HepG2 (cell line): Measurements from ENCODE around the gene TMEFF1. TPM values are rescaled to one million over a fixed set of nuclear protein-coding genes. Genes with fewer than 3 reads are reported as not detected.

Experiments used
- ATAC-seq: fragments of 200-7000 bp; cut with Tn5 transposase; 3 replicates; pipeline ENCODE4 v1.9.1; 2020; ENCODE audit warnings: mild to moderate bottlenecking, moderate library complexity
- BruUV-seq: library from RNA; stranded (reverse); fragments of 400-500 nt; replicated peaks from 2 replicates; lab custom pipeline; 2021; lab: Mats Ljungman, UMichigan
- CTCF ChIA-PET: fragments of 300-600 bp; formaldehyde crosslinking; extraction: SDS; loops from one replicate; lab custom pipeline; 2021; ENCODE audit warnings: low total read pairs, inconsistent platforms, low intra/inter-chr PET ratio; lab: Yijun Ruan, JAX
- POLR2A ChIA-PET: fragments of 350-600 bp; sonication (Branson Sonifier 250); formaldehyde crosslinking; loops from one replicate; lab custom pipeline; 2020; ENCODE audit warnings: antibody characterized with exemption, inconsistent platforms; lab: Yijun Ruan, JAX
- DNase-seq: peaks from one replicate; pipeline ENCODE4 v3.0.0-alpha.2; 2015; ENCODE audit warnings: low spot score
- FAIRE-seq: peaks from 3 replicates; lab custom pipeline; 2011; peaks lifted over from hg19 to GRCh38; lab: Jason Lieb, UNC
- H2AFZ ChIP-seq: one replicate; pipeline ENCODE4 v1.6.1; 2011; ENCODE audit warnings: low read length, inconsistent platforms
- H3K27ac ChIP-seq: fragments of 300-600 bp; 3 replicates; pipeline ENCODE4 v1.8.0; 2011; ENCODE audit warnings: mixed run types, mild to moderate bottlenecking, mixed read lengths, low read length, inconsistent platforms; ENCODE audit not compliant: insufficient read depth; ENCODE audit errors: extremely low read length
- H3K27me3 ChIP-seq, 2 experiments: fragments of 200-600 bp in 1 of 2; 2 replicates in 1 of 2; 3 replicates in 1 of 2; pipeline versions ENCODE4 v1.6.0 to v1.8.0; 2011; ENCODE audit warnings: low read length in 2 of 2, mild to moderate bottlenecking in 2 of 2, moderate library complexity in 2 of 2, inconsistent platforms in 1 of 2; ENCODE audit not compliant: insufficient read depth in 2 of 2, control insufficient read depth in 1 of 2
- H3K36me3 ChIP-seq, 2 experiments: fragments of 200-600 bp in 1 of 2; replicated peaks in 1 of 2; 2 replicates in 1 of 2; 3 replicates in 1 of 2; pipeline versions ENCODE4 v1.5.1 to v1.8.0; 2011; ENCODE audit warnings: low read length in 2 of 2, inconsistent platforms in 1 of 2; ENCODE audit not compliant: insufficient read depth in 2 of 2, control insufficient read depth in 1 of 2
- H3K4me1 ChIP-seq: 2 replicates; pipeline ENCODE4 v1.5.1; 2012; ENCODE audit warnings: low read length, inconsistent platforms; ENCODE audit not compliant: insufficient read depth
- H3K4me2 ChIP-seq: 2 replicates; pipeline ENCODE4 v1.6.0; 2011; ENCODE audit warnings: low read depth, low read length, inconsistent platforms
- H3K4me3 ChIP-seq, 3 experiments: fragments of 200-600 bp in 1 of 3; sonication (generic), shearing (Covaris generic) in 1 of 3; replicated peaks in 1 of 3; 2 replicates each; pipeline ENCODE4 v1.5.1; 2011 to 2016; ENCODE audit warnings: low read length in 3 of 3, inconsistent platforms in 2 of 3, low read depth in 2 of 3, mild to moderate bottlenecking in 2 of 3, control low read depth in 1 of 3, mixed read lengths in 1 of 3; ENCODE audit not compliant: insufficient read depth in 1 of 3
- H3K79me2 ChIP-seq: one replicate; pipeline ENCODE4 v1.6.1; 2011; ENCODE audit warnings: low read length, inconsistent platforms; ENCODE audit not compliant: insufficient read depth
- H3K9ac ChIP-seq: 2 replicates; pipeline ENCODE4 v1.6.0; 2011; ENCODE audit warnings: mild to moderate bottlenecking, low read depth, low read length, inconsistent platforms; ENCODE audit not compliant: insufficient read depth
- H3K9me3 ChIP-seq: 2 replicates; pipeline ENCODE4 v1.5.1; 2012; ENCODE audit warnings: mild to moderate bottlenecking, low read length
- H4K20me1 ChIP-seq: 2 replicates; pipeline ENCODE4 v1.6.0; 2011; ENCODE audit warnings: inconsistent platforms, mild to moderate bottlenecking, low read length, moderate library complexity; ENCODE audit not compliant: insufficient read depth
- ATF1 ChIP-seq: IDR thresholded peaks from 2 replicates; pipeline ENCODE4 v1.6.1; 2016; ENCODE audit warnings: mild to moderate bottlenecking, control low read depth
- ATF4 ChIP-seq, 2 experiments: fragments of 450-650 bp in 1 of 2; sonication (generic) in 1 of 2; formaldehyde crosslinking; IDR thresholded peaks; 2 replicates each; pipeline versions ENCODE4 v1.5.0 to v1.8.0; 2020 to 2022; ENCODE audit warnings: mild to moderate bottlenecking in 1 of 2, missing genetic modification reagents in 1 of 2
- BCL6 ChIP-seq: IDR thresholded peaks from 2 replicates; pipeline ENCODE4 v1.6.1; 2016; ENCODE audit warnings: missing genetic modification reagents, missing compliant biosample characterization
- GZF1 ChIP-seq: sonication (generic); formaldehyde crosslinking; IDR thresholded peaks from 2 replicates; pipeline ENCODE4 v1.5.1; 2020; ENCODE audit warnings: mild to moderate bottlenecking, missing genetic modification reagents
- HBP1 ChIP-seq: IDR thresholded peaks from 2 replicates; pipeline ENCODE4 v1.6.1; 2016; ENCODE audit warnings: low read depth, control low read depth
- JARID2 ChIP-seq: sonication (generic); formaldehyde crosslinking; IDR thresholded peaks from 2 replicates; pipeline ENCODE4 v1.8.1; 2023; ENCODE audit warnings: missing genetic modification reagents, inconsistent platforms; ENCODE audit not compliant: insufficient replicate concordance
- KDM5B ChIP-seq: sonication (generic); formaldehyde crosslinking; IDR thresholded peaks from 2 replicates; pipeline ENCODE4 v1.4.0; 2020; ENCODE audit warnings: missing genetic modification reagents, mild to moderate bottlenecking, borderline replicate concordance
- PPARG ChIP-seq: conservative IDR thresholded peaks from 2 replicates; pipeline ENCODE4 v1.6.1; 2016; ENCODE audit warnings: missing biosample characterization, missing genetic modification reagents
- SOX13 ChIP-seq, 3 experiments: fragments of 450-650 bp in 1 of 3; sonication (generic) in 1 of 3; formaldehyde crosslinking in 1 of 3; IDR thresholded peaks in 2 of 3; conservative IDR thresholded peaks in 1 of 3; 2 replicates each; pipeline versions ENCODE4 v1.5.0 to v1.6.1; 2016 to 2020; ENCODE audit warnings: antibody characterized with exemption in 1 of 3, mild to moderate bottlenecking in 1 of 3, missing compliant biosample characterization in 1 of 3, missing genetic modification reagents in 1 of 3, moderate library complexity in 1 of 3
- TCF7L2 ChIP-seq: IDR thresholded peaks from 2 replicates; pipeline ENCODE4 v1.6.1; 2011; ENCODE audit warnings: mild to moderate bottlenecking, low read depth, low read length, moderate library complexity
- TEAD3 ChIP-seq: optimal IDR thresholded peaks from 2 replicates; pipeline ENCODE3; 2016; ENCODE audit warnings: borderline replicate concordance
- ZC3H4 ChIP-seq: sonication (generic); formaldehyde crosslinking; IDR thresholded peaks from 2 replicates; pipeline ENCODE4 v1.4.0; 2020; ENCODE audit warnings: missing genetic modification reagents, borderline replicate concordance
- ZNF12 ChIP-seq: sonication (generic); formaldehyde crosslinking; IDR thresholded peaks from 2 replicates; pipeline ENCODE4 v1.5.0; 2020; ENCODE audit warnings: missing genetic modification reagents
- ZNF17 ChIP-seq: sonication (generic); formaldehyde crosslinking; IDR thresholded peaks from 2 replicates; pipeline ENCODE4 v1.5.0; 2020; ENCODE audit warnings: mild to moderate bottlenecking, missing genetic modification reagents
- ZNF24 ChIP-seq: fragments of 450-650 bp; IDR thresholded peaks from 2 replicates; pipeline ENCODE4 v1.6.1; 2017; ENCODE audit warnings: antibody characterized with exemption, mild to moderate bottlenecking
- ZNF512B ChIP-seq: sonication (generic); formaldehyde crosslinking; IDR thresholded peaks from 2 replicates; pipeline ENCODE4 v1.5.1; 2020; ENCODE audit warnings: missing genetic modification reagents, mild to moderate bottlenecking, borderline replicate concordance
- ZNF644 ChIP-seq: IDR thresholded peaks from 2 replicates; pipeline ENCODE4 v1.6.1; 2016; ENCODE audit warnings: low read depth
- ZNF7 ChIP-seq: IDR thresholded peaks from 2 replicates; pipeline ENCODE4 v1.6.1; 2016; ENCODE audit warnings: missing biosample characterization, missing genetic modification reagents
- ZNF879 ChIP-seq: sonication (generic); formaldehyde crosslinking; IDR thresholded peaks from 2 replicates; pipeline ENCODE4 v1.8.1; 2023; ENCODE audit warnings: missing genetic modification reagents
- WGBS: methylation state at CpG from one replicate; pipeline ENCODE4 v1.1.6; 2017; ENCODE audit warnings: low lambda C conversion rate; 5-methylcytosine and 5-hydroxymethylcytosine counted together
- in situ Hi-C: cut with HindIII; loops from 2 replicates; pipeline ENCODE4 v1.10.0; 2017; ENCODE audit warnings: low pct_unique_long_range_greater_than_20kb; ENCODE audit not compliant: extremely low pct_ligation_motif_present
- intact Hi-C: fragments of 100-400 bp; cut with micrococcal nuclease; formaldehyde crosslinking; loops from one replicate; pipeline ENCODE4 v1.10.0; 2022; ENCODE audit not compliant: unreplicated experiment
- polyA plus RNA-seq, 8 experiments: library from polyadenylated mRNA; depleted of rRNA in 3 of 8; stranded (reverse) in 7 of 8; unstranded in 1 of 8; fragments of >200 nt; fragmentation: Illumina TruSeq in 4 of 8; extraction: Trizol in 4 of 8; gene quantifications; 2 replicates each; pipeline versions ENCODE4 v1.2.1 to v1.2.3, GENCODE V29; 2011 to 2016; ENCODE audit warnings: low read depth in 4 of 8, missing spikeins in 1 of 8, mixed read lengths in 1 of 8; ENCODE audit not compliant: insufficient read depth in 1 of 8
- total RNA-seq, 5 experiments: library from RNA; depleted of rRNA; stranded (reverse); fragments of >200 nt; fragmentation: Illumina TruSeq; extraction: Trizol; gene quantifications; 2 replicates each; pipeline ENCODE4 v1.2.3, GENCODE V29; 2016; ENCODE audit warnings: low read depth in 1 of 5

The TMEFF1 gene
- total and polyA plus RNA-seq, 2 of the 13 experiments (the other 11 are each of a cell fraction or from before 2014, with no cell fraction given): 0.87 to 1.9 TPM

- H3K9me3 ChIP-seq: no peaks in the 10 kb centered on the region
- 3% methylated on average over 1 of the region's 1 CpG for WGBS
- in situ Hi-C loops: loop anchor here (5.0 kb wide), 1 partner anchor 73 kb away; the partner anchor contains the start of gene TEX10
- peak overlapping the region in 2 of 3 experiments; percentile 79 to 86; a peak in 3 of 6 replicates for H3K4me3 ChIP-seq
- peak overlapping the region; percentile 86; the same call in 1 of the 2 replicates for H3K9ac ChIP-seq
- peaks cover 22% of the 10 kb centered on the region for H3K79me2 ChIP-seq
- peak overlapping the region; percentile 96 for H3K4me2 ChIP-seq
- peaks cover 49% of the 10 kb centered on the region for H3K4me1 ChIP-seq
- peak overlapping the region; percentile 96 for H3K27ac ChIP-seq
- no peak for DNase-seq
- no peaks in the 10 kb centered on the region; a peak in 1 of 5 replicates for H3K36me3 ChIP-seq
- ATAC-seq: no peak
- ChIA-PET CTCF (no interaction called here), POLR2A (interaction anchor here (0.6 to 4.1 kb wide), 6 partner anchors 14 to 74 kb away, joined by 3 to 35 read pairs (median 4); partner anchors contain the start of gene TEX10)
- intact Hi-C loops: loop anchor here (5.0 kb wide), 2 partner anchors 73 to 1253 kb away; partner anchors contain the start of gene TEX10
- peak; percentile 21 for FAIRE-seq
- H4K20me1 ChIP-seq: no peaks in the 10 kb centered on the region
- BruUV-seq: no TSS peak
- 0 out of 5 replicates have a peak, but pooled peaks cover 0 to 1% of the 10 kb centered on the region in 2 experiments for H3K27me3 ChIP-seq
- peak overlapping the region; percentile 8 for H2AFZ ChIP-seq
- peak; percentile 99 for TF ChIP-seq ZNF7 (CRISPR knock-in tag)
- no peak for TF ChIP-seq ZNF12 (CRISPR knock-in tag)
- peak; percentile 78 for TF ChIP-seq PPARG
- no peak for TF ChIP-seq ZNF879 (CRISPR knock-in tag)
- peak; percentile 28 for TF ChIP-seq TEAD3 (CRISPR knock-in tag)
- TF ChIP-seq HBP1 (CRISPR knock-in tag): no peak
- TF ChIP-seq JARID2 (CRISPR knock-in tag): no peak
- no peak for TF ChIP-seq SOX13 (IDR thresholded peaks at IDR 0.05)
- TF ChIP-seq SOX13 (CRISPR knock-in tag; conservative IDR thresholded peaks at IDR 0.05 in 1 of 2, IDR thresholded peaks at IDR 0.05 in 1 of 2): no peak
- TF ChIP-seq KDM5B (CRISPR knock-in tag): no peak
- no peak for TF ChIP-seq TCF7L2
- no peak for TF ChIP-seq ZC3H4 (CRISPR knock-in tag)
- no peak for TF ChIP-seq ATF1
- no peak for TF ChIP-seq ATF4 (CRISPR knock-in tag; IDR thresholded peaks at IDR 0.05)
- TF ChIP-seq ZNF17 (CRISPR knock-in tag): no peak
- 0 out of 2 replicates have a peak, but pooled peaks have one; percentile 37 for TF ChIP-seq ZNF512B (CRISPR knock-in tag)
- no peak for TF ChIP-seq ZNF24
- peak; percentile 55; the same call in 1 of the 2 replicates for TF ChIP-seq BCL6 (CRISPR knock-in tag)
- no peak for TF ChIP-seq ZNF644 (CRISPR knock-in tag)
- TF ChIP-seq GZF1 (CRISPR knock-in tag): no peak
Measured at GRCh38 chr9:100425758-100426157, 47.2 kb upstream of the TMEFF1 start.
